ENCODE measurements around the gene KIF22.

KIF22 gene

DNA sequence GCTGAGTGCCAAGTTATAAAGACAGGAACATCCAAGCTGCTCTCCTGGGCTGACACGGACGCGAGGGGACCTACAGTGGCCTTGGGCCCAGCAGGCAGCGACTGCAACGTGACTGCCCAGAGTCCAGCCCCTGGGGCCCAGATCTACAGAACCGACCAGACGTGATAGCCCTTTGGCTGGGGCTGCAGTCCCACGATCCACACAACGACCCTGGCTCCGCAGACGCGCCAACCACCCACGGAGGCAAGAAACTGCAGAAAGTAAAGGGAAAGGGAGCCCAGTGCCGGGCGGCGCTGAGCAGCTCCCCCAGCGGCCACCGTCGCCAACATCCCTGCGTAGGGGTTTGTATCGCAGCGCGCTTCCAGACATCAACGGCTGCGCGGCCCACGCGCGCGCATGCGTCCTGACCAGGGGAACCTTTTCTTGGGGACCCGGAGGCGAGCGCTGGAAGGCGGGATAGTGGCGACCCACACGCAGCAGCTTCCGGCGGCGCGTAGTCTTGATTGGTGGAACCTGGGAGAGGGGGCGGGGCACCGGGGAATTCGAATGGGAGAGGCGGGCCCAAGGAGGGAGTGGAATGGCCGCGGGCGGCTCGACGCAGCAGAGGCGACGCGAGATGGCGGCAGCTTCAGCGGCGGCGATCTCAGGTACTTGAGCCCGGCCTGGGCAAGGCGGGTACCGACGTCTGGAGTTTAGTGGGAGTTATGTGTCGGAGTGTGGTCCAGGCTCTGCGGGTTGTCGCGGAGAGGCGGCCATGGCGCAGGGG, at the start of gene KIF22:
TSS of gene KIF22 (plus strand) at position 569 of the 766 bp plus-strand sequence. CDS start at position 578, 9 bp downstream.
- no peaks in the 10 kb centered on the region for H3K27me3 ChIP-seq (ENCODE audit: insufficient read depth, low read depth)
- H3K9ac ChIP-seq = peak within 1 kb of the TSS; percentile 79
- TF ChIP-seq, protein P1, sequence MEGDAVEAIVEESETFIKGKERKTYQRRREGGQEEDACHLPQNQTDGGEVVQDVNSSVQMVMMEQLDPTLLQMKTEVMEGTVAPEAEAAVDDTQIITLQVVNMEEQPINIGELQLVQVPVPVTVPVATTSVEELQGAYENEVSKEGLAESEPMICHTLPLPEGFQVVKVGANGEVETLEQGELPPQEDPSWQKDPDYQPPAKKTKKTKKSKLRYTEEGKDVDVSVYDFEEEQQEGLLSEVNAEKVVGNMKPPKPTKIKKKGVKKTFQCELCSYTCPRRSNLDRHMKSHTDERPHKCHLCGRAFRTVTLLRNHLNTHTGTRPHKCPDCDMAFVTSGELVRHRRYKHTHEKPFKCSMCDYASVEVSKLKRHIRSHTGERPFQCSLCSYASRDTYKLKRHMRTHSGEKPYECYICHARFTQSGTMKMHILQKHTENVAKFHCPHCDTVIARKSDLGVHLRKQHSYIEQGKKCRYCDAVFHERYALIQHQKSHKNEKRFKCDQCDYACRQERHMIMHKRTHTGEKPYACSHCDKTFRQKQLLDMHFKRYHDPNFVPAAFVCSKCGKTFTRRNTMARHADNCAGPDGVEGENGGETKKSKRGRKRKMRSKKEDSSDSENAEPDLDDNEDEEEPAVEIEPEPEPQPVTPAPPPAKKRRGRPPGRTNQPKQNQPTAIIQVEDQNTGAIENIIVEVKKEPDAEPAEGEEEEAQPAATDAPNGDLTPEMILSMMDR (conservative IDR thresholded peaks at IDR 0.05; ENCODE audit: low read depth, low read length) = peak; percentile 63
- peak within 1 kb of the TSS; percentile 93 for H3K4me2 ChIP-seq
- H3K79me2 ChIP-seq (ENCODE audit: insufficient read depth, low read depth) = peaks cover 48% of the 10 kb centered on the region
- H4K20me1 ChIP-seq (ENCODE audit: insufficient read depth) = no peaks in the 10 kb centered on the region
- peak within 1 kb of the TSS; percentile 55 for H3K27ac ChIP-seq
- H2AFZ ChIP-seq (ENCODE audit: low read depth) = peak within 1 kb of the TSS; percentile 88
- H3K36me3 ChIP-seq (ENCODE audit: insufficient read depth) = no peaks in the 10 kb centered on the region
- no peak within 1 kb of the TSS for H3K4me3 ChIP-seq (IDR thresholded peaks at IDR 0.05; ENCODE audit: insufficient read depth, low read depth, low read length)
- H3K4me1 ChIP-seq (ENCODE audit: low read depth, poor library complexity, severe bottlenecking) = peaks cover 18% of the 10 kb centered on the region

- Histone ChIP-seq H3K79me2 (ENCODE audit: insufficient read depth, low read depth) (no peaks in the 10 kb centered on the region), H3K36me3 (ENCODE audit: insufficient read depth) (no peaks in the 10 kb centered on the region), H3K9ac (no peak overlapping the region), H3K4me2 (no peak overlapping the region), H4K20me1 (ENCODE audit: insufficient read depth) (no peaks in the 10 kb centered on the region), H3K27ac (no peak overlapping the region), H3K4me1 (ENCODE audit: low read depth, poor library complexity, severe bottlenecking) (peaks cover 8% of the 10 kb centered on the region), H2AFZ (ENCODE audit: low read depth) (no peak overlapping the region), H3K4me3 (IDR thresholded peaks at IDR 0.05; ENCODE audit: insufficient read depth, low read depth, low read length) (no peak overlapping the region), H3K27me3 (ENCODE audit: insufficient read depth, low read depth) (no peaks in the 10 kb centered on the region)
- TF ChIP-seq, protein P1 (conservative IDR thresholded peaks at IDR 0.05; ENCODE audit: low read depth, low read length) = no peak
Measured at GRCh38 chr16:29742683-29743275, 47.8 kb upstream of the KIF22 start.

GRCh38 chr16:29743475-29743826, 47.1 kb upstream of the KIF22 start:
- H3K4me3 ChIP-seq (IDR thresholded peaks at IDR 0.05; ENCODE audit: insufficient read depth, low read depth, low read length) = no peak overlapping the region
- no peak overlapping the region for H2AFZ ChIP-seq (ENCODE audit: low read depth)
- H4K20me1 ChIP-seq (ENCODE audit: insufficient read depth) = no peaks in the 10 kb centered on the region
- no peak overlapping the region for H3K9ac ChIP-seq
- no peaks in the 10 kb centered on the region for H3K36me3 ChIP-seq (ENCODE audit: insufficient read depth)
- TF ChIP-seq, protein P1 (conservative IDR thresholded peaks at IDR 0.05; ENCODE audit: low read depth, low read length) = no peak
- no peak overlapping the region for H3K4me2 ChIP-seq
- no peak overlapping the region for H3K27ac ChIP-seq
- H3K79me2 ChIP-seq (ENCODE audit: insufficient read depth, low read depth) = no peaks in the 10 kb centered on the region
- no peaks in the 10 kb centered on the region for H3K27me3 ChIP-seq (ENCODE audit: insufficient read depth, low read depth)
- H3K4me1 ChIP-seq (ENCODE audit: low read depth, poor library complexity, severe bottlenecking) = peaks cover 6% of the 10 kb centered on the region

DNA sequence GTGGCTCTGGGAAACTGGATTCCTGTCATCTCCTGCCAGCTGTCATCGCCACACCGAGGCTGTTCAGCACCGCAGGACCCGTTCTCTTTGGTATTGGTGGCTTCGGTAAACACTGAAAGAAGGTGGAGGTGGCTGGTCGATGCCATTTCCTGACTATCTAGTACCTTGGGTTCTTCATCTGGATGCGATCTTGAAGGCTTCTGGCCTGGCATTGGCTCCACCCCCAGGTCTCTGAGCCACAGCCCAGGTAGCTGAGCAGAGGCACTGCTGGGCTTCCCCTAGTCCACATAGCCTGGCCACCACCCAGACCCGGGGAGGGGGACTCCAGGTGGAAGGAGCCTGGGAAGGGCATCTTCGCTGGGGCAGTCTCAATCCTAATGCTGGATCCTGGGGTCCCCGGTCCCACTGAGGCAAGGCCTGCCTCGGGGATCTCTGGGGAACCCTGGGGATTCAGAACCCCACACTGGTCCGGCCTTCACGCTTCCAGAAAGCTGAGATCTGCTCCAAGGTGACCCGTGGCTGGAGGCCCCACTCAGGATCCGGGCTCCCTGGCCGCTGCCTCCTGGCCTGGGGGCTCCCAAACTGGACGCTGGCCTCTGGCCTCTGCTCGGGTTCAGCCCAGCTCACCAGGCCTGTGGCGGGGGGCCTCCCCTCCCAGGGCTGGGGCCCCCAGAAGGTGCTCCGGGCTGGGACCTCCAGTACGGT, 46.6 kb upstream of the KIF22 start:
- Histone ChIP-seq H3K4me2 (no peak overlapping the region), H2AFZ (ENCODE audit: low read depth) (no peak overlapping the region), H3K27ac (no peak overlapping the region), H3K4me1 (ENCODE audit: low read depth, poor library complexity, severe bottlenecking) (peaks cover under 1% of the 10 kb centered on the region), H3K27me3 (ENCODE audit: insufficient read depth, low read depth) (no peaks in the 10 kb centered on the region), H3K4me3 (IDR thresholded peaks at IDR 0.05; ENCODE audit: insufficient read depth, low read depth, low read length) (no peak overlapping the region), H3K36me3 (ENCODE audit: insufficient read depth) (no peaks in the 10 kb centered on the region), H3K79me2 (ENCODE audit: insufficient read depth, low read depth) (no peaks in the 10 kb centered on the region), H4K20me1 (ENCODE audit: insufficient read depth) (no peaks in the 10 kb centered on the region), H3K9ac (no peak overlapping the region)
- TF ChIP-seq, protein P1 (conservative IDR thresholded peaks at IDR 0.05; ENCODE audit: low read depth, low read length) = no peak

Measured in KMS-11 (cell line).